Measurements from ENCODE around the gene HK1. TPM values are rescaled to one million over a fixed set of nuclear protein-coding genes. Genes with fewer than 3 reads are reported as not detected.

Gene HK1
- total RNA-seq, 2 experiments from 2014 or later: 258 to 261 TPM

DNA sequence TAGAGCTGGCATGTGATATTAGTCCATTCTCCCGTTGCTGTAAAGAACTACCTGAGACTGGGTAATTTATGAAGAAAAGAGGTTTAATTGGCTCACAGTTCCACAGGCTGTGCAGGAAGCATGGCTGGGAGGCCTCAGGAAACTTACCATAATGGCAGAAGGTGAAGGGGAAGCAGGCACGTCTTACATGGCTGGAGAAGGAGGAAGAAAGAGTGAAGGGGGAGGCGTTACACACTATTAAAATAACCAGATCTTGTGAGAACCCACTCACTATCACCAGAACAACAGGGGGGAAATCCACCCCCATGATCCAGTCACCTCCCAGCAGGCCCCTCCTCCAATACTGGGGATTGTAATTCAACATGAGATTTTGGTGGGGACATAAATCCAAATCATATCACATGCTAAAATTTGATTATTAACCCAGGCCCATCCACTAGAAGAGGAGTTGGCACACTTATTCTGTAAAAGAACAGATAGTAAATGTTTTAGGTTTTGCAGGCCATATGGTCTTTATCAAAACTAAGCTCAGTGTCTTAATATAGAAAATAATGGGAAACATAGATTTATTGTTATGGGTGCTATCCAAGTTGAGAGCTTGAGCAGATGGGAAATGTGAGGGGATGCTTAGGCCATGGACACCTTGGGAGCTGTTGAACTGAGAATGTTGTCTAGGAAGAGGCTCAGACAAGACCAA lies 18.6 kb upstream of the HK1 start:
- ATAC-seq (no peak), DNase-seq (no peak)
- ChIA-PET POLR2A (no interaction called here), CTCF (interaction anchor here (0.6 to 1.1 kb wide), 3 partner anchors 29 to 808 kb away, joined by 3 read pairs; no protein-coding TSS in a partner anchor)
- H3K4me1 Mint-ChIP-seq: peaks cover 16% of the 10 kb centered on the region
- H3K4me3 Mint-ChIP-seq: no peak overlapping the region
- no peaks in the 10 kb centered on the region for H3K9me3 Mint-ChIP-seq (ENCODE audit: low read depth)
- H3K27me3 Mint-ChIP-seq: no peaks in the 10 kb centered on the region
- intact Hi-C loops (cut with DNase I, micrococcal nuclease): no loop called here
- no peaks in the 10 kb centered on the region for H3K36me3 Mint-ChIP-seq (ENCODE audit: low read depth)
- no peak overlapping the region for H3K27ac Mint-ChIP-seq

DNA sequence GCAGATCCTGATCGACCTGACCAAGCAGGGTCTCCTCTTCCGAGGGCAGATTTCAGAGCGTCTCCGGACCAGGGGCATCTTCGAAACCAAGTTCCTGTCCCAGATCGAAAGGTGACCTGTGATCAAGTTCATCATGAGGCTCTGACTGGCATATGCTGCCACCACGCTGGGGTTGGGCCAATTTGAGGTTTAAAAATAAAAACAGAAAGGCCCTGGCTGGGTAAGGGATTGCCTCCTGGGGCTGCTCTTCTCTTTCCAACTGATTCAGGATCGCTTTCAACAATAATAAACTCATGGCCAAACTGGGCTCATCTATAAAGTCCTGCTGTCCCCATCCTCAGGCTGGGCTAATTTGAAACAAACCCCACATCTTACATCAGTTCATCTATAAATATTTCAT lies 17.1 kb upstream of the HK1 start:
- ATAC-seq: no peak
- Mint-ChIP-seq H3K36me3 (ENCODE audit: low read depth) (no peaks in the 10 kb centered on the region), H3K4me1 (peaks cover 16% of the 10 kb centered on the region), H3K27me3 (no peaks in the 10 kb centered on the region), H3K27ac (no peak overlapping the region), H3K9me3 (ENCODE audit: low read depth) (no peaks in the 10 kb centered on the region), H3K4me3 (no peak overlapping the region)
- intact Hi-C loops (cut with DNase I, micrococcal nuclease): no loop called here
- CTCF ChIA-PET: interaction anchor here (0.5 kb wide), 2 partner anchors 60 to 236 kb away, joined by 3 to 4 read pairs; no protein-coding TSS in a partner anchor
- DNase-seq: no peak
- POLR2A ChIA-PET: no interaction called here

DNA sequence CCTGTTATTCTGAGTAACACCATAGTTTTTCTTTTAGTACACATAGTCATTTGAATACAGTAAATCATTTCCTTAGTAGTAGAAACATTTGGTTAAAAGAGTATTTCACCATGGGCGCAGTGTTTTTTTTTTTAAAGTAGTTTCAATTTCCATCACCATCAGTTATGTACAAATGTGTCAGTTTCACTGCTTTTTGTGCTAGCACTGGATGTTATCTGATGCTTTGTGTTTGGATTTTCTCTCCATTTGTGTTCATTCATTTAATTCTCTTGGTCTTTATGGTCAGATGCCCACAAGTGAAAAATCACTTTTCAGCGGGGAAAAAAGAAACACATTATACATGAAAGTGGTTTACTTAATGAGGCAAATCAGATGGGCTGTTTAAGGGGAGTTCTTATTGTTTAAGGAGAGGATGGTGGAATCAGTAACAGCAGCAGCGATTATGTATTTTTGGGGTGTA lies 16.0 kb upstream of the HK1 start:
- intact Hi-C loops (cut with DNase I, micrococcal nuclease): loop anchor here (1.0 to 2.0 kb wide), 3 partner anchors 40 to 56 kb away; no protein-coding TSS in a partner anchor
- no peak for DNase-seq
- Mint-ChIP-seq H3K27me3 (no peaks in the 10 kb centered on the region), H3K4me1 (peaks cover 16% of the 10 kb centered on the region), H3K36me3 (ENCODE audit: low read depth) (no peaks in the 10 kb centered on the region), H3K9me3 (ENCODE audit: low read depth) (no peaks in the 10 kb centered on the region), H3K4me3 (no peak overlapping the region), H3K27ac (peak overlapping the region; percentile 69)
- ATAC-seq: peak; percentile 95
- ChIA-PET POLR2A (interaction anchor here (0.7 kb wide), 1 partner anchor 411 kb away, joined by 5 read pairs; no protein-coding TSS in a partner anchor), CTCF (no interaction called here)

- no peak overlapping the region for H3K27ac Mint-ChIP-seq
- intact Hi-C loops (cut with DNase I, micrococcal nuclease): no loop called here
- no peak for DNase-seq
- no peaks in the 10 kb centered on the region for H3K9me3 Mint-ChIP-seq (ENCODE audit: low read depth)
- ChIA-PET CTCF (no interaction called here), POLR2A (no interaction called here)
- H3K36me3 Mint-ChIP-seq (ENCODE audit: low read depth): no peaks in the 10 kb centered on the region
- no peak overlapping the region for H3K4me3 Mint-ChIP-seq
- no peak for ATAC-seq
- H3K27me3 Mint-ChIP-seq: no peaks in the 10 kb centered on the region
- H3K4me1 Mint-ChIP-seq: peaks cover 16% of the 10 kb centered on the region
Observed at GRCh38 chr10:69265521-69265920, 12.8 kb upstream of the HK1 start.

- DNase-seq (no peak), ATAC-seq (no peak)
- POLR2A ChIA-PET: interaction anchor here (0.7 kb wide), 1 partner anchor 66 kb away, joined by 3 read pairs; no protein-coding TSS in a partner anchor
- Mint-ChIP-seq H3K36me3 (ENCODE audit: low read depth) (no peaks in the 10 kb centered on the region), H3K27ac (no peak overlapping the region), H3K27me3 (no peaks in the 10 kb centered on the region), H3K4me1 (peaks cover 2% of the 10 kb centered on the region), H3K9me3 (ENCODE audit: low read depth) (no peaks in the 10 kb centered on the region), H3K4me3 (no peak overlapping the region)
- intact Hi-C loops (cut with DNase I, micrococcal nuclease): no loop called here
- CTCF ChIA-PET: interaction anchor here (0.6 to 1.5 kb wide), 2 partner anchors 10 to 69 kb away, joined by 3 read pairs; partner anchors contain the start of gene HK1
Observed at GRCh38 chr10:69268761-69269416, 9.4 kb upstream of the HK1 start.

- Mint-ChIP-seq H3K4me3 (no peak overlapping the region), H3K4me1 (peaks cover 2% of the 10 kb centered on the region), H3K27ac (no peak overlapping the region), H3K9me3 (ENCODE audit: low read depth) (no peaks in the 10 kb centered on the region), H3K27me3 (no peaks in the 10 kb centered on the region), H3K36me3 (ENCODE audit: low read depth) (no peaks in the 10 kb centered on the region)
- POLR2A ChIA-PET: interaction anchor here (0.7 kb wide), 1 partner anchor 65 kb away, joined by 3 read pairs; no protein-coding TSS in a partner anchor
- intact Hi-C loops (cut with DNase I, micrococcal nuclease): no loop called here
- ATAC-seq (no peak), DNase-seq (no peak)
- CTCF ChIA-PET: interaction anchor here (0.7 to 1.5 kb wide), 2 partner anchors 9 to 40 kb away, joined by 3 read pairs; partner anchors contain the start of gene HK1
Observed at GRCh38 chr10:69269761-69270160, 8.5 kb upstream of the HK1 start.

GRCh38 chr10:69270990-69271389 lies 7.3 kb upstream of the HK1 start:
- Mint-ChIP-seq H3K36me3 (ENCODE audit: low read depth) (no peaks in the 10 kb centered on the region), H3K4me3 (no peak overlapping the region), H3K4me1 (peaks cover 2% of the 10 kb centered on the region), H3K9me3 (ENCODE audit: low read depth) (no peaks in the 10 kb centered on the region), H3K27ac (no peak overlapping the region), H3K27me3 (no peaks in the 10 kb centered on the region)
- ATAC-seq: no peak
- POLR2A ChIA-PET: no interaction called here
- no peak for DNase-seq
- intact Hi-C loops (cut with DNase I, micrococcal nuclease): no loop called here
- CTCF ChIA-PET: no interaction called here

- H3K4me3 Mint-ChIP-seq: no peak overlapping the region
- POLR2A ChIA-PET: no interaction called here
- CTCF ChIA-PET: interaction anchor here (0.6 to 1.0 kb wide), 3 partner anchors 9 to 30 kb away, joined by 3 to 4 read pairs (median 3); no protein-coding TSS in a partner anchor
- no peak for ATAC-seq
- H3K27ac Mint-ChIP-seq: no peak overlapping the region
- no peaks in the 10 kb centered on the region for H3K27me3 Mint-ChIP-seq
- peaks cover 2% of the 10 kb centered on the region for H3K4me1 Mint-ChIP-seq
- no peak for DNase-seq
- H3K36me3 Mint-ChIP-seq (ENCODE audit: low read depth): no peaks in the 10 kb centered on the region
- intact Hi-C loops (cut with DNase I, micrococcal nuclease): no loop called here
- H3K9me3 Mint-ChIP-seq (ENCODE audit: low read depth): no peaks in the 10 kb centered on the region
Observed at GRCh38 chr10:69272624-69273023, 5.7 kb upstream of the HK1 start.

DNA sequence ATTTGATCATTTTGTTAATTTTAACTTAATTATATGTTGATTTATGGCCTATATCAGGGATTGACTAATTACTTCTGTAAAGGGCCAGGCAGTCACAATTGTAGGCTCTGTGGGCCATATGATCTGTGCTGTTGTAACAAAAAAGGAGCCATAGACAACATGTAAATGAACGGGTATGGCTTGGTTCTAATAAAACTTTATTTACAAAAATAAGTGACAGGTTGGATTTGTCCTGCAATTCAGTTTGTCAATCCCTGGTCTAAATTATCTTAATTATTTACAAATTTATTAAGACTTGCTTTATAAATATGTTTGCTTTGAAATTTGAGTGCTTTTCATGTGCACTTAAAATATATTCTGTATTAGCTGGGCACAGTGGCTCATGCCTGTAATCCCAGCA lies 2.9 kb upstream of the HK1 start:
- Mint-ChIP-seq H3K9me3 (ENCODE audit: low read depth) (no peaks in the 10 kb centered on the region), H3K27ac (no peak overlapping the region), H3K36me3 (ENCODE audit: low read depth) (no peaks in the 10 kb centered on the region), H3K4me1 (peaks cover 2% of the 10 kb centered on the region), H3K27me3 (no peaks in the 10 kb centered on the region), H3K4me3 (no peak overlapping the region)
- no peak for ATAC-seq
- intact Hi-C loops (cut with DNase I, micrococcal nuclease): no loop called here
- ChIA-PET POLR2A (no interaction called here), CTCF (no interaction called here)
- DNase-seq: no peak

DNA sequence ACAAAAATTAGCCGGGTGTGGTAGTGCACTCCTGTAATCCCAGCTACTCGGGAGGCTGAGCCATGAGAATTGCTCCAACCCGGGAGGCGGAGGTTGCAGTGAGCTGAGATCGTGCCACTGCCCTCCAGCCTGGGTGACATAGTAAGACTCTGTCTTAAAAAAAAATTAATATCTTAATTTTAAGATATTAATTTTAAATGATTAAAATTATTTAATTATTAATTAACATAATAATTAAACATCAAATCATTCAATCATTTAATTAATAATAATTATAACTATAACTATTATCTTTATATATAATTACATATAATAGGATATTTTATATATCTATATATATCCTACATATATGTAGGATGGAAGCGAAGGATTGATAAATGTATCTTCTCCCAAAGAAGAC lies 1.8 kb upstream of the HK1 start:
- Mint-ChIP-seq H3K36me3 (ENCODE audit: low read depth) (no peaks in the 10 kb centered on the region), H3K9me3 (ENCODE audit: low read depth) (no peaks in the 10 kb centered on the region), H3K27ac (no peak overlapping the region), H3K27me3 (no peaks in the 10 kb centered on the region), H3K4me1 (no peaks in the 10 kb centered on the region), H3K4me3 (no peak overlapping the region)
- no peak for DNase-seq
- intact Hi-C loops (cut with DNase I, micrococcal nuclease): no loop called here
- no peak for ATAC-seq
- ChIA-PET CTCF (interaction anchor here (0.6 kb wide), 1 partner anchor 60 kb away, joined by 3 read pairs; no protein-coding TSS in a partner anchor), POLR2A (no interaction called here)

DNA sequence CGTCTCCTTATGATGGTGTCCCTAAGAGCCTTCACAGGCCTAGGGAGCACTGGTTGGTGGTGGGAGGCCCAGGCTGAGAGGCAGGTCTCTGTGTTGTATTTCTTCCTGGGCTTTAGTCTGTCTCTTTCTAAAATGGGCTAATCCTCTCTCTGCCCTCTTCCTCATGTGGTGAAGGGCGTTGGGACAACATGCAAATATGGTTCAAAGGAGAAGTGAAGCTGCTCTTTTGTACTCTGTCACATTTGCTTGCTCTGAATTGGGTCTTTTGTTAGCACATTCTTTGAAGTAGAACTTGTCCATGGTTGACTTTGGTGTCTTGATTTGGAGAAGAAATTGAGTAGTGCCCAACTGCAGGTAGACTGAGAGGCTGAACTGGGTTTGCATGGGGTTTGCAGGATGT lies 814 bp downstream of the HK1 start:
- DNase-seq: no peak
- Mint-ChIP-seq H3K4me3 (no peak overlapping the region), H3K36me3 (ENCODE audit: low read depth) (no peaks in the 10 kb centered on the region), H3K9me3 (ENCODE audit: low read depth) (no peaks in the 10 kb centered on the region), H3K27me3 (no peaks in the 10 kb centered on the region), H3K4me1 (no peaks in the 10 kb centered on the region), H3K27ac (no peak overlapping the region)
- intact Hi-C loops (cut with DNase I, micrococcal nuclease): no loop called here
- ChIA-PET POLR2A (no interaction called here), CTCF (interaction anchor here (1.0 to 1.1 kb wide), 2 partner anchors 10 to 12 kb away, joined by 3 read pairs; no protein-coding TSS in a partner anchor)
- no peak for ATAC-seq

All from activated CD4-positive, alpha-beta T cell treated with anti-CD3 and anti-CD28 coated beads for 36 hours (primary cell).